HepG2 (cell line): ENCODE results near the gene ZNF865. TPM values are rescaled to one million over a fixed set of nuclear protein-coding genes. Genes with fewer than 3 reads are reported as not detected.

Source experiments
- ADNP ChIP-seq: sonication (generic); formaldehyde crosslinking; IDR thresholded peaks from 2 replicates; pipeline ENCODE4 v1.4.0; 2020; ENCODE audit warnings: missing genetic modification reagents
- CREBL2 ChIP-seq: sonication (generic); formaldehyde crosslinking; IDR thresholded peaks from 2 replicates; pipeline ENCODE4 v1.8.1; 2023; ENCODE audit warnings: missing genetic modification reagents, mild to moderate bottlenecking, borderline replicate concordance
- CREM ChIP-seq, 2 experiments: sonication (generic) in 1 of 2; formaldehyde crosslinking in 1 of 2; IDR thresholded peaks; 2 replicates each; pipeline versions ENCODE4 v1.4.0 to v1.6.1; 2016 to 2020; ENCODE audit warnings: antibody characterized with exemption in 1 of 2, mild to moderate bottlenecking in 1 of 2, missing genetic modification reagents in 1 of 2
- HOXA3 ChIP-seq: sonication (generic); formaldehyde crosslinking; IDR thresholded peaks from 2 replicates; pipeline ENCODE4 v1.5.0; 2020; ENCODE audit warnings: missing genetic modification reagents
- ZMYM3 ChIP-seq: sonication (generic); formaldehyde crosslinking; IDR thresholded peaks from 2 replicates; pipeline ENCODE4 v1.5.1; 2020; ENCODE audit warnings: mild to moderate bottlenecking, missing genetic modification reagents
- ZNF501 ChIP-seq: sonication (generic); formaldehyde crosslinking; IDR thresholded peaks from 2 replicates; pipeline ENCODE4 v1.5.1; 2020; ENCODE audit warnings: mild to moderate bottlenecking, moderate library complexity, missing genetic modification reagents
- ZNF605 ChIP-seq: sonication (generic); formaldehyde crosslinking; IDR thresholded peaks from 2 replicates; pipeline ENCODE4 v1.8.0; 2022; ENCODE audit warnings: mild to moderate bottlenecking, missing genetic modification reagents
- polyA plus RNA-seq, 8 experiments: library from polyadenylated mRNA; depleted of rRNA in 3 of 8; stranded (reverse) in 7 of 8; unstranded in 1 of 8; fragments of >200 nt; fragmentation: Illumina TruSeq in 4 of 8; extraction: Trizol in 4 of 8; gene quantifications; 2 replicates each; pipeline versions ENCODE4 v1.2.1 to v1.2.3, GENCODE V29; 2011 to 2016; ENCODE audit warnings: low read depth in 4 of 8, missing spikeins in 1 of 8, mixed read lengths in 1 of 8; ENCODE audit not compliant: insufficient read depth in 1 of 8
- total RNA-seq, 5 experiments: library from RNA; depleted of rRNA; stranded (reverse); fragments of >200 nt; fragmentation: Illumina TruSeq; extraction: Trizol; gene quantifications; 2 replicates each; pipeline ENCODE4 v1.2.3, GENCODE V29; 2016; ENCODE audit warnings: low read depth in 1 of 5
- TF ChIP-seq, protein P1 (sequence below), 2 experiments: fragments of 450-650 bp in 1 of 2; sonication (generic) in 1 of 2; formaldehyde crosslinking in 1 of 2; IDR thresholded peaks; 2 replicates each; pipeline versions ENCODE4 v1.6.1 to v1.8.0; 2016 to 2022; ENCODE audit warnings: antibody characterized with exemption in 1 of 2, mild to moderate bottlenecking in 1 of 2, missing genetic modification reagents in 1 of 2
- TF ChIP-seq, protein P2 (sequence below): sonication (generic); formaldehyde crosslinking; IDR thresholded peaks from 2 replicates; pipeline ENCODE4 v1.4.0; 2020; ENCODE audit warnings: missing genetic modification reagents

The ZNF865 gene
- total and polyA plus RNA-seq, 2 of the 13 experiments (the other 11 are each of a cell fraction or from before 2014, with no cell fraction given) = 0.93 to 1.0 TPM

DNA sequence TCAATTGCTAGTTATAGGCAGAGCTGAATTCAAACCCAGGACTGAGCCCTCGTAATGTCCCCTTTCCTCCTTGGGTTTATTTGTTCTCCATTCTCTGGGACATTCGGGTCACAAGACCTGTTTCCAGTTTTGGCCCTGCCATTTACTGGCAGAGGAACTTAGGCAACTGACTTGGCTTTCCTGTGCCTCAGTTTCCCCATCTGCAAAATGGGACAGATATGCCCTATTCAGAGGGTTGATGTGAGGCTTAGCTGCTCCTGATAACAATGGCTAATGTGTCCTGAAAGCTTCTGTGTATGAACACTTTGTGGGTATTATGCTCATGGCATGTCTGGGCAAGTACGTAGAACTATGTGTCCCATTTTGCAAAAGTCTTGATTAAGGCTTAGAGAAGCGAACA lies 4.4 kb upstream of the ZNF865 start (continued):
- TF ChIP-seq, protein P1, sequence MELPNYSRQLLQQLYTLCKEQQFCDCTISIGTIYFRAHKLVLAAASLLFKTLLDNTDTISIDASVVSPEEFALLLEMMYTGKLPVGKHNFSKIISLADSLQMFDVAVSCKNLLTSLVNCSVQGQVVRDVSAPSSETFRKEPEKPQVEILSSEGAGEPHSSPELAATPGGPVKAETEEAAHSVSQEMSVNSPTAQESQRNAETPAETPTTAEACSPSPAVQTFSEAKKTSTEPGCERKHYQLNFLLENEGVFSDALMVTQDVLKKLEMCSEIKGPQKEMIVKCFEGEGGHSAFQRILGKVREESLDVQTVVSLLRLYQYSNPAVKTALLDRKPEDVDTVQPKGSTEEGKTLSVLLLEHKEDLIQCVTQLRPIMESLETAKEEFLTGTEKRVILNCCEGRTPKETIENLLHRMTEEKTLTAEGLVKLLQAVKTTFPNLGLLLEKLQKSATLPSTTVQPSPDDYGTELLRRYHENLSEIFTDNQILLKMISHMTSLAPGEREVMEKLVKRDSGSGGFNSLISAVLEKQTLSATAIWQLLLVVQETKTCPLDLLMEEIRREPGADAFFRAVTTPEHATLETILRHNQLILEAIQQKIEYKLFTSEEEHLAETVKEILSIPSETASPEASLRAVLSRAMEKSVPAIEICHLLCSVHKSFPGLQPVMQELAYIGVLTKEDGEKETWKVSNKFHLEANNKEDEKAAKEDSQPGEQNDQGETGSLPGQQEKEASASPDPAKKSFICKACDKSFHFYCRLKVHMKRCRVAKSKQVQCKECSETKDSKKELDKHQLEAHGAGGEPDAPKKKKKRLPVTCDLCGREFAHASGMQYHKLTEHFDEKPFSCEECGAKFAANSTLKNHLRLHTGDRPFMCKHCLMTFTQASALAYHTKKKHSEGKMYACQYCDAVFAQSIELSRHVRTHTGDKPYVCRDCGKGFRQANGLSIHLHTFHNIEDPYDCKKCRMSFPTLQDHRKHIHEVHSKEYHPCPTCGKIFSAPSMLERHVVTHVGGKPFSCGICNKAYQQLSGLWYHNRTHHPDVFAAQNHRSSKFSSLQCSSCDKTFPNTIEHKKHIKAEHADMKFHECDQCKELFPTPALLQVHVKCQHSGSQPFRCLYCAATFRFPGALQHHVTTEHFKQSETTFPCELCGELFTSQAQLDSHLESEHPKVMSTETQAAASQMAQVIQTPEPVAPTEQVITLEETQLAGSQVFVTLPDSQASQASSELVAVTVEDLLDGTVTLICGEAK (IDR thresholded peaks at IDR 0.05) = no peak
- TF ChIP-seq, protein P1 (CRISPR knock-in tag; IDR thresholded peaks at IDR 0.05) = no peak
- TF ChIP-seq CREM (IDR thresholded peaks at IDR 0.05) (no peak), CREM (CRISPR knock-in tag; IDR thresholded peaks at IDR 0.05) (0 out of 2 replicates have a peak, but pooled peaks have one; percentile 1), ZNF501 (peak; percentile 40; the same call in 1 of the 2 replicates), CREBL2 (CRISPR knock-in tag) (no peak), ZNF605 (peak; percentile 4; the same call in 1 of the 2 replicates), HOXA3 (CRISPR knock-in tag) (no peak), ADNP (CRISPR knock-in tag) (no peak), ZMYM3 (CRISPR knock-in tag) (peak; percentile 83)
- TF ChIP-seq, protein P2, sequence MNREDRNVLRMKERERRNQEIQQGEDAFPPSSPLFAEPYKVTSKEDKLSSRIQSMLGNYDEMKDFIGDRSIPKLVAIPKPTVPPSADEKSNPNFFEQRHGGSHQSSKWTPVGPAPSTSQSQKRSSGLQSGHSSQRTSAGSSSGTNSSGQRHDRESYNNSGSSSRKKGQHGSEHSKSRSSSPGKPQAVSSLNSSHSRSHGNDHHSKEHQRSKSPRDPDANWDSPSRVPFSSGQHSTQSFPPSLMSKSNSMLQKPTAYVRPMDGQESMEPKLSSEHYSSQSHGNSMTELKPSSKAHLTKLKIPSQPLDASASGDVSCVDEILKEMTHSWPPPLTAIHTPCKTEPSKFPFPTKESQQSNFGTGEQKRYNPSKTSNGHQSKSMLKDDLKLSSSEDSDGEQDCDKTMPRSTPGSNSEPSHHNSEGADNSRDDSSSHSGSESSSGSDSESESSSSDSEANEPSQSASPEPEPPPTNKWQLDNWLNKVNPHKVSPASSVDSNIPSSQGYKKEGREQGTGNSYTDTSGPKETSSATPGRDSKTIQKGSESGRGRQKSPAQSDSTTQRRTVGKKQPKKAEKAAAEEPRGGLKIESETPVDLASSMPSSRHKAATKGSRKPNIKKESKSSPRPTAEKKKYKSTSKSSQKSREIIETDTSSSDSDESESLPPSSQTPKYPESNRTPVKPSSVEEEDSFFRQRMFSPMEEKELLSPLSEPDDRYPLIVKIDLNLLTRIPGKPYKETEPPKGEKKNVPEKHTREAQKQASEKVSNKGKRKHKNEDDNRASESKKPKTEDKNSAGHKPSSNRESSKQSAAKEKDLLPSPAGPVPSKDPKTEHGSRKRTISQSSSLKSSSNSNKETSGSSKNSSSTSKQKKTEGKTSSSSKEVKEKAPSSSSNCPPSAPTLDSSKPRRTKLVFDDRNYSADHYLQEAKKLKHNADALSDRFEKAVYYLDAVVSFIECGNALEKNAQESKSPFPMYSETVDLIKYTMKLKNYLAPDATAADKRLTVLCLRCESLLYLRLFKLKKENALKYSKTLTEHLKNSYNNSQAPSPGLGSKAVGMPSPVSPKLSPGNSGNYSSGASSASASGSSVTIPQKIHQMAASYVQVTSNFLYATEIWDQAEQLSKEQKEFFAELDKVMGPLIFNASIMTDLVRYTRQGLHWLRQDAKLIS (CRISPR knock-in tag) = 0 out of 2 replicates have a peak, but pooled peaks have one; percentile 25
